ENCODE measurements around the gene KMO.

Gene KMO

GRCh38 chr1:241600496-241600901 lies 68.3 kb downstream of the KMO start:
- peak; percentile 80 for DNase-seq (ENCODE audit: low read depth)

DNA sequence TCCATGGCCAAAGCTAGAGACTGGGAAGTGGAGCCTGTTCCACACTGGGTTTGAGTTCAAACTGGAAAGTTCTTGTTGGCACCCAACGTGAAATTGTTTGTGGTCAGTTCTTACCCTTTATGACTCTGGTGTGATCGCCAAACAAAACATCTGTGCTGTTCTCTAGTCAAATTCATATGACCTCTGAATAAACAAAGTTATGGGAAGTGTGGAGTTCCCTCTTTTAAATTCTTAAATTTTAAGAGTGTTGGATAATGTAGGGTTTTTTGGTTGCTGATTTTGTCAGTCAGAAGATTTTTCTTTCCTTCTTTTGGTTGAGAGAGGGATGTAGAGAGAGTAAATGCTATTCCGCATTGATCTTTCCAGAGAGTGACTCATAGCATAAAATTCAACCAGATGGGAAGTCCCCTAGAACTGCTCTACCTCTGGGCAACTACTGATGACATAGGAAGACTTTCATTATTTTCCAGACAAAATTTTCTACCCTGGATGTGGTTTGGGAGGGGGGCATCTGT lies 71.6 kb downstream of the KMO start:
- H3K4me3 ChIP-seq (ENCODE audit: control insufficient read depth, low read depth, low read length), result no peak overlapping the region
- TF ChIP-seq, protein P1, sequence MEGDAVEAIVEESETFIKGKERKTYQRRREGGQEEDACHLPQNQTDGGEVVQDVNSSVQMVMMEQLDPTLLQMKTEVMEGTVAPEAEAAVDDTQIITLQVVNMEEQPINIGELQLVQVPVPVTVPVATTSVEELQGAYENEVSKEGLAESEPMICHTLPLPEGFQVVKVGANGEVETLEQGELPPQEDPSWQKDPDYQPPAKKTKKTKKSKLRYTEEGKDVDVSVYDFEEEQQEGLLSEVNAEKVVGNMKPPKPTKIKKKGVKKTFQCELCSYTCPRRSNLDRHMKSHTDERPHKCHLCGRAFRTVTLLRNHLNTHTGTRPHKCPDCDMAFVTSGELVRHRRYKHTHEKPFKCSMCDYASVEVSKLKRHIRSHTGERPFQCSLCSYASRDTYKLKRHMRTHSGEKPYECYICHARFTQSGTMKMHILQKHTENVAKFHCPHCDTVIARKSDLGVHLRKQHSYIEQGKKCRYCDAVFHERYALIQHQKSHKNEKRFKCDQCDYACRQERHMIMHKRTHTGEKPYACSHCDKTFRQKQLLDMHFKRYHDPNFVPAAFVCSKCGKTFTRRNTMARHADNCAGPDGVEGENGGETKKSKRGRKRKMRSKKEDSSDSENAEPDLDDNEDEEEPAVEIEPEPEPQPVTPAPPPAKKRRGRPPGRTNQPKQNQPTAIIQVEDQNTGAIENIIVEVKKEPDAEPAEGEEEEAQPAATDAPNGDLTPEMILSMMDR (conservative IDR thresholded peaks at IDR 0.05; ENCODE audit: control insufficient read depth, insufficient read depth, low read depth, low read length), result no peak
- peak; percentile 88 for DNase-seq (ENCODE audit: low read depth)

More at GRCh38 chr1:241600496-241600901, 68.3 kb downstream of the KMO start:
- TF ChIP-seq, protein P1 (conservative IDR thresholded peaks at IDR 0.05; ENCODE audit: control insufficient read depth, insufficient read depth, low read depth, low read length), result no peak
- no peak overlapping the region for H3K4me3 ChIP-seq (ENCODE audit: control insufficient read depth, low read depth, low read length)

DNA sequence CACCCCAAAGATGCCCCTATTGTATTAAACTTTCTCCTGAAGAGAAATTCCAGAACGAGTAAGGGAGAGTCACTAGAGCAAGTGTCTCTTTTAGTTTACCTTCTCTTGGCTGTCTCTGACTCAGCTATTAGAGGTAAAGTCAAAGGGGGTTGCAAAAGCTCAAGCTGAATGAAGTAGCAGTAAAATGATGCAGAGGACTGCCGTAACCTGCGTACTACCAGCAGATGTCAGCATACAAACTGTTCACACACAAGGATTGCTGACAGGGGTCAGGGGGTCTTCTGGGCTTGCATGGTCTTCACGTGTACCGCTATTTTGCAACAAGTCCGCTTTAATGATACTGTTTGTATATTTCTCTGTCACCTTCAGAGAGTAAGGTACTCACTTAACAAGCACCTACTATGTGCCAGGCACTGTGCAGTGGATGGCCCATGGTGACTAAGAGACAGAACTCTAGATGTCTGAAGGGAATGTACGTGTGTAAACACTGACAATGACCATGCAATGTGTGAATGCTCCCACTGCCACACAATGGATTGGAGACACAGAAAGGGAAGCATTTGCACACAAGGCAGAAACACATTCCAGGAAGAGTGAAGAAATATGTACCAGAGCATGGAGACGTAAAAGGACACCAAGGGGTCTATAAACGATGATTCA lies 73.1 kb downstream of the KMO start:
- TF ChIP-seq, protein P1 (conservative IDR thresholded peaks at IDR 0.05; ENCODE audit: control insufficient read depth, insufficient read depth, low read depth, low read length), result peak; percentile 26
- DNase-seq (ENCODE audit: low read depth), result peak; percentile 41
- H3K4me3 ChIP-seq (ENCODE audit: control insufficient read depth, low read depth, low read length), result no peak overlapping the region

DNA sequence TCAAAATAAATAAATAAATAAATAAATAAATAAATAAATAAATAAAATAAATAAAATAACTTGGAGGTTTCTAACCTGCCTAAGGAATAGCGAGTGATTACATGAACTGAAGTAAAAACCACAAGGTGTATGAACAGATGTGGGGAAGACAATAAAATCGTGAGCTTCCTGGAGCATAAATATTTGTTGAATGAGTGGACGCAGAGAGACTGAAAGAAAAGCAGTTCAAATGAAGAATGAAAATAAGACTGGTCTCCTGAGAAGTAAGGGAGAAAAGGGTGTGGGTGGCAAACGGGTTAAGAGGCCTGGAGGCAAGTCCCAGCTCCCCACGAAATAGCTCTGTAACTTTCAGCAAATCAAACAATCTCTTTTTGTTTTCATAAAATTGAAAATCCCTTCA lies 74.4 kb downstream of the KMO start:
- no peak overlapping the region for H3K4me3 ChIP-seq (ENCODE audit: control insufficient read depth, low read depth, low read length)
- TF ChIP-seq, protein P1 (conservative IDR thresholded peaks at IDR 0.05; ENCODE audit: control insufficient read depth, insufficient read depth, low read depth, low read length), result no peak
- no peak for DNase-seq (ENCODE audit: low read depth)

GRCh38 chr1:241607497-241607896 lies 75.3 kb downstream of the KMO start:
- TF ChIP-seq, protein P1 (conservative IDR thresholded peaks at IDR 0.05; ENCODE audit: control insufficient read depth, insufficient read depth, low read depth, low read length), result no peak

GRCh38 chr1:241608379-241609033 lies 76.3 kb downstream of the KMO start:
- no peak overlapping the region for H3K4me3 ChIP-seq (ENCODE audit: control insufficient read depth, low read depth, low read length)
- DNase-seq (ENCODE audit: low read depth), result peak; percentile 83
- TF ChIP-seq, protein P1 (conservative IDR thresholded peaks at IDR 0.05; ENCODE audit: control insufficient read depth, insufficient read depth, low read depth, low read length), result no peak

More at GRCh38 chr1:241607497-241607896, 75.3 kb downstream of the KMO start:
- H3K4me3 ChIP-seq (ENCODE audit: control insufficient read depth, low read depth, low read length), result no peak overlapping the region
- DNase-seq (ENCODE audit: low read depth), result no peak

All from fibroblast of mammary gland (primary cell).